SU-DHL-6 (cell line): ENCODE data around the gene KCNJ16.

Source experiments
- CTCF ChIP-seq: fragments of 200-600 bp; sonication (generic); IDR thresholded peaks from one replicate; pipeline ENCODE4 v1.5.1; 2017; ENCODE audit warnings: antibody characterized with exemption, mild to moderate bottlenecking, low read length, moderate library complexity; ENCODE audit not compliant: insufficient read depth, poor library complexity, severe bottlenecking
- EZH2phosphoT487 ChIP-seq: fragments of 200-600 bp; sonication (generic), shearing (Covaris generic); conservative IDR thresholded peaks from 2 replicates; pipeline ENCODE4 v1.6.1; 2018; ENCODE audit warnings: mild to moderate bottlenecking, antibody characterized with exemption, low read length, moderate library complexity, mixed read lengths

DNA sequence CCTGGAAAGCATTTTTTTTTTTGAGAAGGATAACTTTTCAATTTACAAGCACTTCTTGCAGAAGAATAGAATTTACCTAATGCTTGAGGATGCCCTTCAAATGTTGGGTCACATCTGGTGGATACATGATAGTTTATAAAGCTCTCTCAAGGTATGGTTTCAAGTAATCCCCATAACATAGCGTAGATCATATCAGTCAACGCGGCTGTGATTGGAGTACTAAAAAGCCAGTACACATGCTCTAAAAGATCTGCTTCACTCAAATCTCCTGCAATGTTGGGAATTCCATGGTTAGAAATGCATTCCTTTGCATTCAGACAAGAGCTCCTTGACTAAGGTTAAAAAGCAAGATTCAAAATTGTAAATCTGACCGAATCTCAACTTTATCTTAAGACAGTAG lies 3.9 kb upstream of the KCNJ16 start:
- no peak for TF ChIP-seq CTCF
- no peak for TF ChIP-seq EZH2phosphoT487
